Mononuclear cell (primary cell): Measurements from ENCODE around the gene TBC1D3B. TPM values are rescaled to one million over a fixed set of nuclear protein-coding genes. Genes with fewer than 3 reads are reported as not detected.

Experiments used
- total RNA-seq: library from RNA; depleted of rRNA; stranded (reverse); fragments of >200 nt; gene quantifications from one replicate; pipeline ENCODE4 v1.2.3, GENCODE V29; 2012

The TBC1D3B gene
- total RNA-seq, 1 donor: not detected

Other genes with a start within 250 kb of the TBC1D3B start
- not detected for gene RDM1, start 245.9 kb downstream of the TBC1D3B start, total RNA-seq
- not detected for gene LYZL6, start 232.9 kb downstream of the TBC1D3B start, total RNA-seq
- not detected for gene CCL16, start 195.1 kb downstream of the TBC1D3B start, total RNA-seq
- gene CCL14, start 189.9 kb downstream of the TBC1D3B start, total RNA-seq: not detected
- not detected for gene CCL15, start 175.1 kb downstream of the TBC1D3B start, total RNA-seq
- gene CCL23, start 158.7 kb downstream of the TBC1D3B start, total RNA-seq: not detected
- 0.31 TPM for gene CCL18, start 112.4 kb downstream of the TBC1D3B start, total RNA-seq
- gene CCL3, start 86.5 kb downstream of the TBC1D3B start, total RNA-seq: 1,287 TPM
- gene CCL4, start 72.8 kb downstream of the TBC1D3B start, total RNA-seq: 482 TPM
- 169 TPM for gene CCL3L1, start 20.1 kb upstream of the TBC1D3B start, total RNA-seq
- 7.9 TPM for gene CCL4L2, start 34.4 kb upstream of the TBC1D3B start, total RNA-seq
- not detected for gene TBC1D3I, start 87.9 kb upstream of the TBC1D3B start, total RNA-seq
- gene TBC1D3G, start 147.2 kb upstream of the TBC1D3B start, total RNA-seq: not detected
- not detected for gene TBC1D3H, start 211.8 kb upstream of the TBC1D3B start, total RNA-seq